Hematopoietic multipotent progenitor cell treated with erythropoietin and hydrocortisone succinate and interleukin-3 and kit ligand, for 8 days (in vitro differentiated cells): ENCODE measurements around the gene RARA.
"Not testable (repeated sequence)": the region's sequence is repeated elsewhere in the genome, so short reads cannot be mapped to it uniquely, and the experiment has no call there.

Experiments
- DNase-seq: peaks from one replicate; pipeline ENCODE4 v3.0.0-alpha.2; 2015

The RARA gene

DNA sequence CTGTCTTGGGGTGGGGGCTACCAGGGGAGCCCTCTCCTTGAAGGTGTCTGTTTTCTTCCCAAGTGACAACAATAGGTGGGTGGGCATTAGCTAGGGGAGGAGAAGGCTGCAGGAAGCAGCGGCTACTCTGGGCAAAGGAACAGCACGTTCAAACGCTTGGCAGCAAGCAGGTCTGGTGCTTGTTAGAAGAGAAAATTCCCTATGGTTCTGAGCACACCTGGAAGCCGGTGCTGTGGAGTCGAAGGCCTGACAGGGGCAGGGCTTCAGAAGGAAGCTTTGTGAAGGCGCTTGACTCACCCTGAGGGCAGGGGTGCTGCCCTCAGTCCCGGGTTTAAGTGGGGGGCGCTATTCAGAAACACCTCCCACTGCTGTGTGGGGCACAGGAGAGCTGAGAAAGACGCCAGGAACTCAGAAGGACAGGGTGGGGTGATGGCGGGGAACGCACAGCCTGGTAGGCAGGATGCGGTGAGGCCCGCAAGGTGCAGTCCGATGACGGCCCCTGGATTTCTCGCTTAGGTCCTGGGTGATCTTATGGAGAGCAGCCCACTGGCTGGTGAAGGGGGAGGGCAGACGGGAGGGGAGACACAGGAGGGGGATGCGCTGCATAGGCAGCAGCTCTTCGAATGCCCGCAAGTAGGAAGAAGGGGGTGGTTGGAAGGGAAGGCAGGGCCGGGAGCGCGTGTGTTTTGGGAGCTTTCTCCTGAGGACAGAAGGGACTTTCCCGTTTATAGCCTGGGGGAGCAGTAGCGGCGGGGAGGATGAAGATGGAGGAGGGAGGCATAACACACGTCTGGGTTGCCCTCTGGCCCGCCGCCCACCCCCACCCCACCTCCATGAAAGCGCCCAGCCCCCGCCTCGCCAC, 52.3 kb downstream of the RARA start:
- no peak for DNase-seq

DNA sequence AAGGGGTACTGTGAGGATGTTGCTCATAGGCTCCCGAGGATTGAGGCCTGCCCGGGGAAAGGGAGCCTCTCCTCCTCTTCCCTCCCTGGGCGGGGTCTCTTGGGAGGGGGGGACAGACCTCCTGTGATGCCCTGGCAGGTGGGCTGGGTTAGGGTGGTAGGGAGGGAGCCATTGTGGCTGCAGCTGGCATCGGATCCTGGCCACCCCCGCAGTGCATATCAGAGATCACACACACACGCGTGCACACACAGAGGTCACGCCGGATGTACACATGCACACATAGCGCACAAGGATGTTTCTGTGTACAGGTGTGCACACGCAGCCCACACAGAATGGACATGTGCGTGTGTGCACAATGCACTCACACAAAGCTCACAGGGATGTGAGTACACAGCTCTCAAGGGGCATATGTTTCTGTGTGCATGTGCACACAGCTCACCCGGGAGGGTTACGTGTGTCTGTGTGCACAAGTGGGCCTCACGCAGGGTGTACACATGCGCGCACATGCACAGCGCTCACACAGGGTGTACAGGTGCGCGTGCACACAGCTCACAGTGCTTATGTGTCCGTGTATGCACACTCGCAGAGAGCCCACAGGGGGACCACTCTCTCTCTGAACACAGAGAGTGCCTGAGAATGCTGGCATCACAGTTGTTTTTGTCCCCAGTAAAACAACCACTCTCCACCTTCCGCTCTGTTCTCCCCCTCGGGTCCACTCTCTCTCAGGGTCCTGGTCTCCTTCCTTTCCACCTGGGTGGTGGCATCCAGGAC, 53.1 kb downstream of the RARA start:
- DNase-seq: no peak

DNA sequence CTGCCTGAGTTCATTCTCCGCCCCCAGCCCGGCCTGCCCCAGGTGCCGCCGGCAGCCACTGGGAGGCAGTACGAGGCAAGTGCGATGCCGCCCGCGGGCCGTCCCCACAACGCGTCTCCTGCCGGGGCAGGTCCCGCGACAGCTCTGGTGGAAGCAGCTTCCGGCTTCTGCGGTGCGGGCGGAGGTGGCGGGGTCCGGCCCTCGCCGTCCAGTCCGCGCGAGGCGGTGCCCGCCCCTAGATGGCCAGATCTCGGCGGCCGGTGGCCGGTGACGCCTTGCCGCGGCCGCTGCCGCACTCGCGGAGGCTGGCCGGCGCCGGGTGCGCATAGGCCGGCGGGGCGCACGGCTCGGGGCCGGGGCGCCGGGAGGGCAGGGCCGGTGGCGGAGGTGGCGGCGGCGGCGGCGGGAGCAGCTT, 53.7 kb downstream of the RARA start:
- DNase-seq: peak; percentile 78

DNA sequence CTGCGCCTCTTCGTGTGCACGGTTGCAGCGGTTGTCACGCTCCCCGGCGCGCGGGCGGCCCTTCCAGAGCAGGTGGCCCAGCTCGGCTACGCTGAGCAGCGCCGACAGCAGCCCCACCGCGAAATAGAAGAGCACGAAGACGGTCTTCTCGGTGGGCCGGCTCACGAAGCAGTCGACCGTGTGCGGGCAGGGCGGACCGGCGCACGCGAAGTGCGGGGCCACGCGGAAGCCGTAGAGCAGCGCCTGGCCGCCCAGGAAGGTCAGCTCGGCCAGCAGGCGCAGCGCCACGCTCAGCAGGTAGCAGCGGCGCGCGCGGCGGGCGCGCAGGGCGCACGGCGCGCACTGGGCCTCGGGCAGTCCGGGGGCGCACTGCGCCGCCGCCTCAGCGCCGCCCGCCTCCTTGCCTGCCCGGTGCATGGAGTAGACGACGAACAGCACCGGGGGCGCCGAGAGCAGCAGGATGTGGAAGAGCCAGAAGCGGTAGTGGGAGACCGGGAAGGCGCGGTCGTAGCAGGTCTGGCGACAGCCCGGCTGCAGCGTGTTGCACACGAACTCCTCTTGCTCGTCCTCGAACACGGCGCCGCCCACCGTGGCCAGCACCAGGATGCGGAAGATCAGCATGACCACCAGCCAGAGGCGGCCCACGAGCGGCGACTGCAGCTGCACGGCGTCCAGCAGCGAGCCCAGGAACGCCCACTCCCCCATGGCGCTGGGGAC, 54.3 kb downstream of the RARA start:
- no peak for DNase-seq

DNA sequence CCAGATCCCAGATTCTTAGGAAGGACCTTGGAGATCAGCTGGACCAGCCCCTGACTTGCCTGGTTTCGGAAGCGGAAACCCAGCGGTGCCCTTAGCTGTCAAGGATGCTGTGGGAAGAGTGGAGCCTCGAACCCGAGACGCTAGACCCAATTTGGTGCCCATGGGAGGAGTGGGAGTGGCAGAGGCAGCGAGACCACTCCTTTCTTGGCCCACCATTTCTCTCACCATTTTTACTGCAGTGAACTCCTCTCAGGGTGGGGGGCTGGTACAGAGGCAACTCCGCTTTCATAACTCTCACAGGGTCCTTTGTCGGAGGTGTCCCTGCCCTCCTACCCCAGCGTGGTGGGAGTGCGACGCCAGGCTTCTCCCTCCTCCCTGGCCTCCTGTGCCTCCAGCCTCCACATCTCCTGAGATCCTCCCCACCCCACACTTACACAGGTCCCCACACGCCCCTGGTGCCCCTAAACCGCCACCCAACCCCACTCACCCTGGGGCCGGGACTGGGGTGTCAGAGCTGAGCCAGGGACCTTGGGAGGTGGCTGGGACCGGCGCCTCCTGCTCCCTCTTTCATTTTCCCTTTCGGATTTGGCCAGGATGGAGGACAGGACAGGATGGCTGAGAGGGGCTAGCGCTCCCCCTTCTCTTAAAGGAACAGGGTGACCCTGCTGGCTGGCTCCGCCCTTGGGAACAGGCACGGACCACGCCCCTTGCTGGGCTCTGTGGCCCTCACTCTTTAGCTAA, 55.3 kb downstream of the RARA start, which contains the start of gene GJD3:
GJD3 (minus strand) TSS at position 617 of the 741 bp plus-strand sequence. CDS start 922 bp downstream, outside the sequence.
- no peak for DNase-seq

DNA sequence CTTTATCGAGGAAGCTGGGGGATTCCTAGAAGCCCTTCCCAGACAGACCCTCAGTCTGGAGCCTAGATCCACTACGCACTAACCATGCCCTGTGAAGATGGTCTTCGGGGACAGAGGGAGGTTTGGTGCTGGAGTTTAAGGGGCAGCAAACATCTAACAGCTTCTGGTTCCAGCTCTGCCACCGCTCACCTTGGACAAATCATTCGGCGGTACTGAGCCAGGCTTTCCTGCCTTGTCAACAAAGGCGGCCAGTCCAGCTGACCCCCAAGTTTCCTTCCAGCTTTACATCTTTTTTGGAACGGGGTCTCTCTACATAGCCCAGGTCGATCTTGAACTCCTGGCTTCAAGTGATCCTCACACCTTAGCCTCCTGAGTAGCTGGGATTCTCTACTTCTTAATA, 55.9 kb downstream of the RARA start:
- no peak for DNase-seq

DNA sequence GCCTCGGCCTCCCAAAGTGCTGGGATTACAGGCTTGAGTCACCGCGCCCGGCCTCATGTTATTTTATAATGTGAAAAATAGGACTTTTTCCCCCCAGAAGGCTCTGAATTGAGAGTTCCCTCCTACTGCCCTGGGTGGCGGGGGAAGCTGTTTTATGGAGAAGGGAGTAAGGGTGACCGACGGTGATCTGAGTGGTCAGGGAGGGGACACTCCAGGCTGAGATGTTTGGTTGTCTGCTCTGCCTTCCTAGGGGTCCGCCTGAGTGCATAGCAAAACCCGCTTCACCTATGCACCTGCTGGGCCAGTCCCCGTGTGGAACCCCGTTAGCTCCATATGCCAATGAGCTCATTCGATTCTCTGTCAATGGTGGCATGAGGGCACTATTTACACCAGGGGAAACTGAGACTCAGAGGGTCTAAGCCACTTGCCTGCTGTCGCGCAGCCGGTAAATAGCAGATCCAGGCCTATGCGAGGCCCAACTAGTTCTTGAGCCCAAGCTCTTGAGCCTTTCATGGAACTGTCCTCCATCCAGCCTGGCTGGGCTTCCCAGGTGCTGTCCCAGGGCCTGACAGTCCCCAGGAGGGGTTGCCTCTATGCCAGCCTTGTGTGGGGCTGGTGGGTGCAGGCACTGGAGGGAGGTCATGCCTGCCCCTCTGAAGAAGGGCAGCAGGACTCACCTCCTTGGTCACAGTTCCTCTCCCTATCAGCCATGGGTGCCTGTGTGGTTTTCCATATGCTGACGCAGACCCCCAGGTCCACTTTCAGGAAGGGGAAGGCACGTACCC, 57.3 kb downstream of the RARA start:
- no peak for DNase-seq

DNA sequence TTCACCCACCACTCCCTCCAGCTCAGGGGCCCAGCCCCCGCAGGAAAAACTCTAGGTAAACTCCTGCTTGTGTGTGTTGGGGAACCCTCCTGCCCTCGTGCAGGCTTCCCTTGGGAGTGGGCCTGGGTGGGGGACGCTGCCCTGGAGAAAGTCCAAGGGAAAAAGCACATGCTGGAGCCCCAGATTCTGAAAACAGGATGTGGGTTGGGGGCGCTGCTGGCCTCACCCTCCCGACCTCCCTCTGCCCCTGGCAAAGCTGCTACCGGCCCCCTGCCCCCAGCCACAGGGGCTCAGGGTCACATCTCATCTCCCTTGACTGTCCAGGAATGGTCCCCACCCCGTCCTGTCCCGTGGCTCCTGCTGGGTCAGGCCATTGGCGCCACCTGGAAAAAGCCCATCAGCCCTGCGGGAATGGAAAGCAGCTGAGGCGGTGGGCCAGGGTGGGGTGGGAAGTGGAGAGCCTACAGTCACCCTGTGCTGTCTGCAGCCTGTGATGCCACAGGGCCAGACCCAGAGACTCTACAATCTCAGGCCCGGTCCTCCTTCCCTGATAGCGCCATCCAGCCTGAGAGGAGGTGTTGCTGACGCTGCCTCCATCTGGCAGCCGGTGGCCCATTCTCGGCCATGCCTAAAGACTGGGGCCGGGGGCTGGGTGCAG, 58.0 kb downstream of the RARA start:
- no peak for DNase-seq

DNA sequence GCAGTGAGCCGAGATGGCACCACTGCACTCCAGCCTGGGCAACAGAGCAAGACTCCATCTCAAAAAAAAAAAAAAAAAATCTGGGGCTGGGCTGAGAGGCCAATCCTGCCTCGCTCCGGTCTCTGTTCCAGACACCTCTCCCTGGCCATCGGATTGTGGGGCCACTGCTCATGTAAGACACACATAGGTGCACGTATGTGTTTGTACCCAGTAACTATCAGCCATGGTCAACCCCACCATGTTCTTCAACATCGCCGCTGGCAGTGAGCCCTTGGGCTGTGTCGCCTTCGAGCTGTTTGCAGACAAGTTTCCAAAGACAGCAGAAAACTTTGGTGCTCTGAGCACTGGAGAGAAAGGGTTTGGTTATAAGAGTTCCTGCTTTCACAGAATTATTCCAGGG, 58.7 kb downstream of the RARA start:
- not testable (repeated sequence) for DNase-seq

DNA sequence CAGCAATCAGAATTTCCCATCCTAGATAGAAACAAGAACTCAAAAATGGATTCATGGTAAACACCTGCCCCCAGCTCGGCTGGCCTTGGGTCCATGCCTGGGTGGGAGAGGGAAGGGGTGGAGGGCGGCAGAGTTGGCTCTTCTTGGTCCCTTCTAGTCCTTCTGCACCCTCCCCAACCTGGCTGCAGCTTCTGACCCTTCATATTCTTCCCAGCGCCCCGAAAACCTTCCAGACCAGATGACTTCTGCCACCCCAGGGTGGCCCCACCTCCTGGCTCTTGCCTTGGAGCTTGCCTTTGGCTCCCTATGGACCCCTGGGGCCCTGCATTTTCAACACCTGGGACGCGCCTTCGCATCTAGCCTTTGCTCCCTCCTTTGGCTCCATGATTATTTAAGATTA, 60.9 kb downstream of the RARA start:
- DNase-seq: no peak

DNA sequence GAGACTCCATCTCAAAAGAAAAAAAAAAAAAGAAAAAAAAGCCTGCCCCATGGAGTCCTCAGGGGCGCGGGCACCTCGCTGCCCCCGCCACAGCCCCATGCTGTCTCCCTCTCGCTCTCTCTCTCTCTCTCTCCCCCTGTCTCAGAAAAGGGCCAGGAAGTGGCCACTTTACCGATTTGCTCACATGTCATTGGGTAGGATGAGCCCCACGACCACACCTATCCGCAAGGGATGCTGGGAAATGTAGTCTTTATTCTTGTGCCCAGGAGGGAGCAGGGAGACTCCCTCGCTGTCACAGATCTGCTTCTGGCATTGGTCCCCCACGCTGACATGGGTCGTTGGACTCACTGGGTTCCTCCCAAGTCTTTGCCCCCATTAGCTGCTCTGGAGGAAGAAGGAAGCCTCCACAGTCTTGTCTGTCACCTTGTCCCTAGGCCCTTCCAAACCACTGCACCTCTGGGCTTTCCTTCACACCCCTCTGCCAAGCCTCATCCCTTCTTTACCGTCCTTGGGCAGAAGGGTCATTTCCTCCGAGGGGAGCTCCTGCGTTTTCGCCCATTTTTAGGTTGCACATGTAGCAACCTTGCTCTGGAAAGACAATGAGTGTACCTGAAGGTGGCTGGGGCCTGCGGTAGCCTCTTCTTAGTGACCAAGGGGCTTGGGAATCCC, 62.4 kb downstream of the RARA start:
- peak; percentile 72 for DNase-seq

DNA sequence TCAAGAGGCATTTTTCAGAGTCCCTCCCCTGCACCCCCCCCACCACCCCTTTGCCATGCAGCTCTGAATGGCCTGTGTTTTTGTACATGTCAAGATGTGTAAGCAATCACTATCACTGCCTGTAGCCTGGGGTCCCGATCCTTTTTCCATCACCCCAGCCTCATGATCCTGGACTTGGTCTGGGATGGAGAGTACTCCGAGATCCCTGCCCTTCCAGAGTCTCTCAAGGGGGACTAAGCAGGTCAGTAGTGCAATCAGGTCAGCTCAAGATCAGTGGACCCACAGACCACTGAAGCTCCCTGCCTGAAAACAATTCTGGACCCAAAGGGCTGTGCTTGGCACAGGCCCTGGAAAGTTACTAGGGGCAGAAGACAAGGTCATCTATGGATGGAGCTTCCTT, 63.1 kb downstream of the RARA start:
- DNase-seq: no peak

DNA sequence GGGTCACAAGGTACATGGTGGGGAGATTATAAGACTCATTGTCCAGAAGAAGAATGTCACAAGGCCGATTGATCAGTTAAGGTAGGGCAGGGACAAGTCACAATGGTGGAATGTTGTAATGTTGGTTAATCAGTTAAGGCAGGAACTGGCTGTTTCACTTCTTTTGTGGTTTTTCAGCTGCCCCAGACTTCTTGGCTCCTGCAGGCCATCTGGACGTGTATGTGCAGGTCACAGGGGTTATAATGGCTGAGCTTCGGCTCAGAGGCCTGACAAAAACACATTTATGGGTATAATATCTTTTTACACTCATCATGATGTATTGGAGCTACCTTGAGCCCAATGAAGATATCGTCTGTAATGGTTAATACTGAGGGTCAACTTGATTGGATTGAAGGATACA, 63.7 kb downstream of the RARA start:
- DNase-seq: peak; percentile 42

DNA sequence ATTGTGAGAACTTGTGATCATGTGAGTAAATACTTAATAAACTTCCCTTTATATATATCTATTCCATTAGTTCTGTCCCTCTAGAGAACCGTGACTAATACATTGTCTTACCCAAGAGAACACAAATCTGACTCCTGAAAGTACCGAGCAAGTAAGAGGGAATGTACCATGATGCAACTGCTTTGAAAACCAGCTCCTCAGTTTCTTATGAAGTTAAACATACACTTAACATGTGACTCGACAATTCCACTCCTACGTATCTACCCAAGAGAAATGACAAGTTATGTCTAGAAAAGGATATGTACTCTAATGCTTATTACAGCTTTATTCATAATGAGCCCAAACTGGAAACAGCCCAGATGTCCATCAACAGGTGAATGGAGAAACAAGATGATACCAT, 64.3 kb downstream of the RARA start:
- no peak for DNase-seq

DNA sequence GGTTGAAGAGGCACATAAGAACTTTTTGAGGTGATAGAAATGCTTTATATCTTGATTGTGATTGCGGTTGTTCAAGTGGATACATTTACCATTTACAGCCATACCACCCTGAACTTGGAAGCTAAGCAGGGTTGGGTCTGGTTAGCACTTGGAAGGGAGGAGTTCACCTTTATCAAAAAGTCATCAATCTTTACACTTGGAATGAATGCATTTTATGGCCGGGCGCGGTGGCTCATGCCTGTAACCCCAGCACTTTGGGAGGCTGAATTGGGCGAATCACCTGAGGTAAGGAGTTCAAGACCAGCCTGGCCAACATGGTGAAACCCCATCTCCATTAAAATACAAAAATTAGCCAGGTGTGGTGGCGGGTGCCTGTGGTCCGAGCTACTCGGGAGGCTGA, 65.0 kb downstream of the RARA start:
- no peak for DNase-seq

DNA sequence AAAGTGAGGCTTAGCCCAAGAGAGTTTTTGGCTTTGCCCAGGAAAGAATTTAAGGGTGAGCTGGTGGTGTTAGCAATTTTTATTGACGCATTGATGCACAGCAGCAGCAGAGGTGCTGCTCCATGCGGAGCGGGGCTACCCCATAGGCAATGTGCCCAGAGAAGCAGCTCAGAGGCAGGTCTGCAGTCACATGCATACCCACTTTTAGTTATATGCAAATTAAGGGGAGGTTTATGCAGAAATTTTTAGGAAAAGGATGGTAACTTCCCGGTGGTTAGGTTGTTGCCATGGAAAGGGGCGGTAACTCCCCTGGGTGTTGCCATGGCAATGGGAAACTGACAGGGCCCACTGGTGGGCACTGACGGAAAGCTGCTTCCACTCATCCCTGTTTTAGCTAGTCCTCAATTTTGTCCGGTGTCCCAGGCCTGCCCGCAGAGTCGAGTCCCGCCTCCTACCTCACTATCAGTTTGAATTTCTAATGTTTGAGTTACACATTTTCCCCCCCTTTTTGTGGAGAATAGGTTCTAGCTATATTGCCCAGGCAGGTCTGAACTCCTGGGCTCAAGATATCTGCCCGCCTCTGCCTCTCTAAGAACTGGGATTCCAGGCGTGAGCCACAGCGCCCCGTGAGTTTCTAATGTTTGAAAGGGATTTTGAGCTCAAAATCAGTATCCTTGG, 66.0 kb downstream of the RARA start:
- no peak for DNase-seq

DNA sequence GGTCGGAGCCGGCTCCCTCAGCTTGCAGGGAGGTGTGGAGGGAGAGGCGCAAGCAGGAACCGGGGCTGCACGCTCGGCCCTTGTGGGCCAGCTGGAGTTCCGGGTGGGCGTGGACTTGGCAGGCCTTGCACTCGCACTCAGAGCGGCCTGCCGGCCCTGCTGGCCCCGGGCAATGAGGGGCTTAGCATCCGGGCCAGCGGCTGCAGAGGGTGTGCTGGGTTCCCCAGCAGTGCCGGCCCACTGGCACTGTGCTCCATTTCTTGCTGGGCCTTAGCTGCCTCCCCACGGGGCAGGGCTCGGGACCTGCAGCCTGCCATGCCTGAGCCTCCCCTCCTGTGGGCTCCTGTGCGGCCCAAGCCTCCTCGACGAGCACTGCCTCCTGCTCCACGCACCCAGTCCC, 66.8 kb downstream of the RARA start:
- DNase-seq: not testable (repeated sequence)

DNA sequence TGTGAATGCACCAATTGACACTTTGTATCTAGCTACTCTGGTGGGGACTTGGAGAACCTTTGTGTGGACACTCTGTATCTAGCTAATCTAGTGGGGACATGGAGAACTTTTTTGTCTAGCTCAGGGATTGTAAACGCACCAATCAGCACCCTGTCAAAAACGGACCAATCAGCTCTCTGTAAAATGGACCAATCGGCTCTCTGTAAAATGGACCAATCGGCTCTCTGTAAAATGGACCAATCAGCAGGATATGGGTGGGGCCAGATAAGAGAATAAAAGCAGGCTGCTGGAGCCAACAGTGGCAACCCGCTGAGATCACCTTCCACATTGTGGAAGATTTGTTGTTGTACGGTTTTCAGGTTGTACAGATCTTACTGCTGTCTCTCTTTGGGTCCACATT, 67.6 kb downstream of the RARA start:
- DNase-seq: not testable (repeated sequence)

DNA sequence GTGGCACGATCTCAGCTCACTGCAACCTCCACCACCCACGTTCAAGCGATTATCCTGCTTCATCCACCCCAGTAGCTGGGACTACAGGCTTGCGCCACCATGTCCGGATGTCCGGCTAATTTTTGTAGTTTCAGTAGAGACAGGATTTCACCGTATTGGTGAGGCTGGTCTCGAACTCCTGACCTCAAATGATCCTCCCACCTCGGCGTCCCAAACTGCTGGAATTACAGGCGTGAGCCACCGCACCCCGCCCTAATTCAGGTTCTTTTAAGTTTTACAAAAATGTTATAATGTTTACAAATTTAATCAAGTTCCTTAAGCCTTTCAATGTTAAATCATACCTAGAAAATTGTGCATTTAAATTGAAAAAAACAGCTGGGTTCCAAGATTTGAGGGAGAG, 68.9 kb downstream of the RARA start:
- no peak for DNase-seq

DNA sequence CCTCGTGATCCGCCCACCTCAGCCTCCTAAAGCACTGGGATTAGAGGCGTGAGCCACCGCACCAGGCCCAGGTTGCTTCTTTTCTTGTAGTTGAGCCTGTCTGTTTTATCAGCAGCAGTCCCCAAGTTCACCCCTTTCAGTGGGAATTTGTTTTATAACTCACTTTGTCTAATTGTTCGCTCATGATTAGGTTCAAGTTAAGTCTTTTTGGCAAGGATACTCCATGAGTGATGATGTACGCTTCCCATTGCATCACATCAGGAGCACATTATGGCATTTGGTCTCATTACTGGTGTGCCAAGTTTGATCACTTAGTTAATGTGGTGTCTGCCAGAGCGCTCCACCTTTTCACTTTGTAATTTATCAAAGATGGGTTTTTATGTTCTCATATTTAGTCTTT, 70.0 kb downstream of the RARA start:
- DNase-seq: no peak
